ENCODE data around the gene N4BP2.

Gene N4BP2

GRCh38 chr4:40193578-40193977, 136.9 kb downstream of the N4BP2 start:
- DNase-seq = no peak

DNA sequence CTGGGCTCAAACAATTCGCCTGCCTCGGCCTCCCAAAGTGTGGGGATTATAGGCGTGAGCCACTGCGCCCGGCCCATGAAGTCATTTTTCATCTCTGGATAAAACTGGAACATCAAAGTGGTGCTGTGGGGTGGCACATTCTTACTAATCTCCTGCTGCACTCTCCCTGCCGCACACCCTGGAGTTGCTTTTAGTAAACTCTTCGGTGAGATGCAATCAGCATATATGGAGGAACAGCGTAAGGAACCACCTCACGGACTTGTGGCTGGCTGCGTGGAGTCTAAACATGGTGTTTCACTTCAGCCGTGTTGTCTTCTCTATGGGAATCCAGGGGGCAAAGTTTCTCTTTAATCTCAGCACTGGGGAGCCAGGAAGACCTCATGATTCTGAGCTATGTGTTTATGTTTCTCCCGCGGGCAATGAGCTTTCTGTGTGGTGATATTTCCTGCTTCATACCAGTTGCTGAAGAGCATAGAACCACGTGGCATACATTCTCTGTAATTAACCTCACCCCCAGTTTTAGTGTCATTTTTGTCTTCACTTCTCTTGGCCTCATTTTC, 138.0 kb downstream of the N4BP2 start:
- no peak for DNase-seq

- DNase-seq = no peak
Measured at GRCh38 chr4:40195182-40196177, 138.8 kb downstream of the N4BP2 start.

DNA sequence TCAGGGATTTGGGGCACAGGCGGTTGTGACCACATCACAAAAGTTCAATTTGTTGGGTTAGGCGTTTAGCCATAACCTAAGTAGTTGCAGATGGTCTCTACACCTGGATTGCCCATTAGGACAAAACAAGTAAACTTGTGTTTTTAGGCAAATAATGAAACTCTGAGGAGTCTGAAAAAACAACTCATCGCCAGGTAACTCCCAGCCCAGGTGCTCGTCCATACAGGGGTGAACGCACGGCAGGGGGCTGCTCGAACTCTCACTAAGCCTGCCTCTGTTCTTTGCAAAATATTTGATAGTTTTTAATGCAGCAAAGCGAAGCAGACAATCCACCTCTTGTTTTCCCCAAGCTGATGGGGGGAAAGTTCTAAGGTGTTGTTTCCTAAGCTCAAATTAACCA, 139.6 kb downstream of the N4BP2 start:
- no peak for DNase-seq

DNA sequence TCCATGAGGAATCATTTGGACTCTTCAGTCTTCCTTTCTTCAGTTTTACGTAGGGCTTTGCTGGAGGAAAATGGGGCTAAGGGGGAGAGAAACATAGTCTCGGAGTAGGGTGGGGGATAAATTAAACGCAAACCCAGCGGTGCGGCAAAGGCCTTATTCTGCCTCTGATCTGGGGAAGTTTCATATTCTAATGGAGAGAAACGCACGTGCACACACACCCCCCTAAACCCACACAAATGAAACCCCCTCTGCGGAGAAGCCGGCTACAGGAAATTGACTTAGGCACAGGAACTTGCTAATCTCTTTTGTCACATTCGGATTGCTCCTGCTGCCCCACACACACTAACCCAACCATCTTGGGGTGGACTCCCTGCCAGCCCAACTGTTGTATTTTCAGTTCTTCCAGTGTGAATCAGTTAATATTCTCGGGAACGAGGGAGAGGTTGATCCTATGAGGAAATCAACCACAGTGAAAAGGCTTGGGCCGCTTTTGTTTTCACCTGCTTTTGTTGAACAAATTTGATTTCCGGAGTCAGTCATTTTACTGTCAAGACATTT, 140.2 kb downstream of the N4BP2 start, which contains the start of gene RHOH:
Gene RHOH (plus strand): TSS at position 308 of the 558 bp plus-strand sequence. CDS start 46,356 bp downstream, outside the sequence.
- no peak for DNase-seq

DNA sequence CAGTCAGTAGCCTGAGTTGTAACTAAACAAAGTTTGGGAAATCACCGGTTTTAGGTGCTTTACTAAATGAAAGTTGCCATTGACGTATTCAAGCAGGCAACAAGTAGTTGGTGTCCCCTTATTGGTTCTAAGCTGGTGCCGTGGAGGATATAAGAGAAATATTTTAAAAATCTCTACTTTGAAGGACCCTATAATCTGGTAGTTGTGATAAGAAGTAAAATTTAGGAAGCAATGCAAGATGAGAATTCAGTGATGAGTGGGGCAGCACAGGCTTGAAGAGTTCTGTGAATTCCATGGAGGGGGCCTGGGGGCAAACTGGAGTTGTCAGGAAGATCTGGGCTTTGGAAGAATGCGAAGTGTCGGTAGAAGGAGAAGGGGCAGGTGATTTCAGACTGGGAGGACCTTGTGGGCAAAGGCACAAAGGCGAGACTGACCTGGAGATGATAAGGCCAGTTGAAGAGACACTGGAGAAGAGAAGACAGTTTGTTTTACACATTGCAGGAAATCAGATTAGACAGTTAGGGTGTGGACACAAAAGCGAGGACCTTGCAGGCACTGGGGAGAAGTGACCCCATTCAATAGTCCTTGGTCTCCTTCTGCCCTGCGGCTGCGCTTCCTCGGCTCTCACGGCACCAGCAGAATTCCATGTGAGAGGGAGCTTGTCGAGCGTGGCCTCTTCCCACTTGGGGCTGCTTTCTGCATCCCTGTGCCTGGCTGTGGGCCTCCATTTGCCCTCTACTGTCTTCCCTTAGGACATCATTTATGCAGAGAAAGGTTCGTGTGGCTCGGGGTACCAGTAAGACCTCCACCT, 141.4 kb downstream of the N4BP2 start:
- no peak for DNase-seq

GRCh38 chr4:40199179-40199670, 142.6 kb downstream of the N4BP2 start:
- DNase-seq = no peak

GRCh38 chr4:40199999-40200874, 143.6 kb downstream of the N4BP2 start:
- DNase-seq = no peak

GRCh38 chr4:40200875-40201801, 144.5 kb downstream of the N4BP2 start:
- DNase-seq = no peak

GRCh38 chr4:40201898-40202297, 145.2 kb downstream of the N4BP2 start:
- no peak for DNase-seq

DNA sequence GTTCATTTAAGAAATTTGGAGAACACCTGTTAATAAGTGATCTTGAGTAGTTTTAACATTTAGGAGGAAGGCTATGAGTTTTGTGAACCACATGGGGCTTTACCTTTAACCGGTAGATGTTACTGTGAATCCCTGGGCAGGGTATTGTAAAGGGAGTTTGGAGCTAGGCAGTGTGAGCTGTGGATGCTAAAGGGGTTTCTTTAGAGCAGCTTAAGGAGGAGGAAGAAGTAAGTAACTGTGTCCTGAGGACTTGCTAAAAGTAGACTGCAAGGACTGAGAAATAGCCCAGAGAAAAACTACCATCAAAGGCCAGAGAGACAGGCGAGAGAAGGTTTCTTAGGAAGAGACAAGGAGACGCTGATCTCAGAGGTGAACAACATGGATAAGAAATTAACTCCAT, 145.8 kb downstream of the N4BP2 start:
- DNase-seq = no peak

DNA sequence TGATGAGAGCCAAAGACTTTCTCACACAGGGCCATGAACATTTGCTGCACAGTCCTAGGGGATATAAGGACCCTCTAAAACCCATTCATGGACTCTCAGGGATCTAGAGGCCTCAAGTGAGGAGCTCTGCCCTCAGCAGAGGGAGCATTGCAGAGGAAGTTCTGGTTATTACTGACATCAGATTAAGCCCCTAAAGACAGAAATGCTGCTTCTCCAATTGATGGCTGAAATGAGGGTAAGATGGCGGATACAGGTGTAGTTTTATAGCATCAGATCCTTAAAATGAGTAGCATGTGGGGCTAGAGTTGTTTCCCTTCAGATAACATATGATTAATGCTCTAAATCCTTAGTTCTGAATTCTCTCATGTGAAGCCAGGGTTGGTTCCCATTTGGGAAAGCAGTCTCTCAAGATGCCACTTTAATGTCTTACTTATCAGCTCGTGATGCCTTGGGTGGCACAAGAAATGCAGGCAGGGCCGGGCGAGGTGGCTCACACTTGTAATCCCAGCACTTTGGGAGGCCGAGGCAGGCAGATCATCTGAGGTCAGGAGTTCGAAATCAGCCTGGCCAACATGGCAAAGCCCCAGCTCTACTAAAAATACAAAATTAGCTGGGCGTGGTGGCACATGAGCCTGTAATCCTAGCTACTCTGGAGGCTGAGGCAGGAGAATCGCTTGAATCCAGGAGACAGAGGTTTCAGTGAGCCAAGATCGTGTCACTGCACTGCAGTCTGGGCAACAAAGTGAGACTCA, 148.0 kb downstream of the N4BP2 start:
- no peak for DNase-seq

GRCh38 chr4:40205259-40206198, 148.9 kb downstream of the N4BP2 start:
- no peak for DNase-seq

DNA sequence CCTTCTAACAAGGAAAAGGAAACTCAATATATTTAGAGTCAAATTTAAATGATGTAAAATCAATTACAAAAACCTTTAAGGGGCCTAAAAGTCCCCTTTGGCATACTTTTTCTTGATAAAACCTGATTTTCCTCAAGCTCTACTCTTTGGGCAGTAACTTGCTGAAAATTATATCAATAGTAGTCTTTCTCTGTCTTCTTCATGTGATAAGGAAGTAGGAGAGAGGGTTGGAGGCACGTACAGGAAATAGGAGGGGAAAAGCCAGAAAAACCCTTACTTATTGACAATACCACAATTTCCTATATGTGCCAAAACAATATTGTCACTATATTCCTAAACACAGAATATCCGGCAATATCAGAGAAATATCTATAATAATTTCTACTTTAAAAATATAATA, 149.8 kb downstream of the N4BP2 start:
- DNase-seq = no peak
